Endothelial cell of umbilical vein (primary cell): ENCODE measurements around the gene TJP1. TPM values are rescaled to one million over a fixed set of nuclear protein-coding genes. Genes with fewer than 3 reads are reported as not detected.

Source experiments
- BruUV-seq: library from RNA; stranded (reverse); fragments of 400-500 nt; replicated peaks from 2 replicates; lab custom pipeline; 2021; lab: Mats Ljungman, UMichigan
- CTCF ChIA-PET: fragments of 300-600, 350-600 bp; sonication (Branson Sonifier 250); formaldehyde crosslinking; loops from one replicate; lab custom pipeline; 2021; ENCODE audit warnings: antibody characterized with exemption, inconsistent platforms; lab: Charles Lee
- POLR2A ChIA-PET: fragments of 300-600, 350-600 bp; sonication (Branson Sonifier 250); formaldehyde crosslinking; loops from one replicate; lab custom pipeline; 2021; ENCODE audit warnings: antibody characterized with exemption, inconsistent platforms; lab: Charles Lee
- DNase-seq: peaks from one replicate; pipeline ENCODE4 v3.0.0-alpha.2; 2011; ENCODE audit warnings: low read depth, low spot score
- FAIRE-seq: peaks from 2 replicates; lab custom pipeline; 2011; peaks lifted over from hg19 to GRCh38; lab: Jason Lieb, UNC
- H2AFZ ChIP-seq: 2 replicates; pipeline ENCODE4 v1.6.0; 2012; ENCODE audit warnings: low read depth, low read length, control low read depth, inconsistent platforms
- H3K27ac ChIP-seq: 2 replicates; pipeline ENCODE4 v1.5.1; 2011; ENCODE audit warnings: low read depth, mild to moderate bottlenecking, control low read depth, low read length, moderate library complexity; ENCODE audit not compliant: insufficient read depth
- H3K27me3 ChIP-seq, 2 experiments: 2 replicates each; pipeline versions ENCODE4 v1.6.0 to v1.6.1; 2011; ENCODE audit warnings: low read length in 2 of 2, mixed read lengths in 1 of 2; ENCODE audit not compliant: control insufficient read depth in 2 of 2, insufficient read depth in 2 of 2
- H3K36me3 ChIP-seq, 2 experiments: 2 replicates in 1 of 2; 3 replicates in 1 of 2; pipeline ENCODE4 v1.5.1; 2011; ENCODE audit warnings: low read length in 2 of 2, mild to moderate bottlenecking in 1 of 2, moderate library complexity in 1 of 2; ENCODE audit not compliant: control insufficient read depth in 2 of 2, insufficient read depth in 2 of 2; ENCODE audit errors: extremely low read depth in 1 of 2
- H3K4me1 ChIP-seq: 3 replicates; pipeline ENCODE4 v1.5.1; 2011; ENCODE audit warnings: mild to moderate bottlenecking, low read length; ENCODE audit not compliant: control insufficient read depth, insufficient read depth; ENCODE audit errors: extremely low read depth
- H3K4me2 ChIP-seq: 2 replicates; pipeline ENCODE4 v1.6.1; 2011; ENCODE audit warnings: low read length, control low read depth, mixed read lengths; ENCODE audit not compliant: insufficient read depth
- H3K4me3 ChIP-seq, 3 experiments: fragments of 200-600 bp in 1 of 3; sonication (generic), shearing (Covaris generic) in 1 of 3; replicated peaks in 1 of 3; 2 replicates each; pipeline ENCODE4 v1.5.1; 2011 to 2016; ENCODE audit warnings: control low read depth in 3 of 3, low read length in 3 of 3, mild to moderate bottlenecking in 2 of 3, inconsistent platforms in 1 of 3, low read depth in 1 of 3, moderate library complexity in 1 of 3; ENCODE audit not compliant: insufficient read depth in 1 of 3
- H3K79me2 ChIP-seq: 2 replicates; pipeline ENCODE4 v1.6.0; 2012; ENCODE audit warnings: low read length, inconsistent platforms; ENCODE audit not compliant: control insufficient read depth, insufficient read depth
- H3K9ac ChIP-seq: replicated peaks from 2 replicates; pipeline ENCODE3; 2011; ENCODE audit warnings: low read length, control low read depth; ENCODE audit not compliant: insufficient read depth; ENCODE audit errors: extremely low read depth
- H3K9me1 ChIP-seq: replicated peaks from 3 replicates; pipeline ENCODE4 v1.6.0; 2011; ENCODE audit warnings: mild to moderate bottlenecking, low read length; ENCODE audit not compliant: control insufficient read depth, insufficient read depth; ENCODE audit errors: extremely low read depth
- H3K9me3 ChIP-seq: replicated peaks from 2 replicates; pipeline ENCODE4 v1.5.1; 2012; ENCODE audit warnings: low read length, inconsistent platforms; ENCODE audit not compliant: control insufficient read depth, insufficient read depth
- H4K20me1 ChIP-seq: replicated peaks from 2 replicates; pipeline ENCODE3; 2011; ENCODE audit warnings: mild to moderate bottlenecking, low read length; ENCODE audit not compliant: control insufficient read depth, insufficient read depth; ENCODE audit errors: extremely low read depth
- EZH2 ChIP-seq: IDR thresholded peaks from 2 replicates; pipeline ENCODE4 v1.6.1; 2012; ENCODE audit warnings: borderline replicate concordance, low read depth, mild to moderate bottlenecking, moderate library complexity, low read length, inconsistent platforms; ENCODE audit not compliant: severe bottlenecking
- FOS ChIP-seq: IDR thresholded peaks from 2 replicates; pipeline ENCODE4 v1.6.1; 2011; ENCODE audit warnings: mild to moderate bottlenecking, low read length, moderate library complexity, borderline replicate concordance; ENCODE audit not compliant: insufficient read depth
- GATA2 ChIP-seq: IDR thresholded peaks from 2 replicates; pipeline ENCODE4 v1.7.0; 2011; ENCODE audit warnings: low read depth, mild to moderate bottlenecking, moderate library complexity, mixed read lengths, low read length; ENCODE audit not compliant: insufficient read length, insufficient read depth
- JUN ChIP-seq: IDR thresholded peaks from 2 replicates; pipeline ENCODE4 v1.6.1; 2011; ENCODE audit warnings: borderline replicate concordance, low read depth; ENCODE audit not compliant: insufficient read length, insufficient read depth
- POLR2A ChIP-seq: IDR thresholded peaks from 2 replicates; pipeline ENCODE4 v1.6.1; 2012; ENCODE audit warnings: low read depth, mild to moderate bottlenecking, control low read depth, low read length
- dilution Hi-C: fragments of 300-500 bp; cut with MboI; formaldehyde crosslinking; loops from one replicate; pipeline ENCODE4 v1.15.0; 2019; ENCODE audit warnings: low sequenced_read_pairs; ENCODE audit not compliant: extremely low pct_ligation_motif_present
- intact Hi-C: fragments of 100-400 bp; cut with micrococcal nuclease; formaldehyde crosslinking; loops from one replicate; pipeline ENCODE4 v1.10.0; 2022
- polyA plus RNA-seq, 4 experiments: library from polyadenylated mRNA; depleted of rRNA in 3 of 4; stranded (reverse) in 3 of 4; unstranded in 1 of 4; fragments of >200 nt; gene quantifications; 2 replicates each; pipeline versions ENCODE4 v1.2.1 to v1.2.3, GENCODE V29; 2011 to 2012; ENCODE audit warnings: missing spikeins in 1 of 4
- total RNA-seq: library from RNA; stranded (reverse); gene quantifications from 2 replicates; pipeline ENCODE4 v1.2.3, GENCODE V29; 2021
- TF ChIP-seq, protein P1 (sequence below): IDR thresholded peaks from 2 replicates; pipeline ENCODE4 v1.6.1; 2011; ENCODE audit not compliant: insufficient read depth, insufficient read length
- TF ChIP-seq, protein P2 (sequence below), 2 donors: IDR thresholded peaks; 1 replicate in 1 of 2; 2 replicates in 1 of 2; pipeline ENCODE4 v1.5.1; 2011; ENCODE audit warnings: low read length in 2 of 2, mild to moderate bottlenecking in 2 of 2, moderate library complexity in 2 of 2, control low read depth in 1 of 2, inconsistent platforms in 1 of 2, low read depth in 1 of 2; ENCODE audit not compliant: insufficient read depth in 1 of 2; ENCODE audit errors: extremely low read depth in 1 of 2

TJP1 gene
- total and polyA plus RNA-seq, 2 donors (not counting 3 experiments of a cell fraction or from before 2014, with no cell fraction given) = 45.6 to 128 TPM

DNA sequence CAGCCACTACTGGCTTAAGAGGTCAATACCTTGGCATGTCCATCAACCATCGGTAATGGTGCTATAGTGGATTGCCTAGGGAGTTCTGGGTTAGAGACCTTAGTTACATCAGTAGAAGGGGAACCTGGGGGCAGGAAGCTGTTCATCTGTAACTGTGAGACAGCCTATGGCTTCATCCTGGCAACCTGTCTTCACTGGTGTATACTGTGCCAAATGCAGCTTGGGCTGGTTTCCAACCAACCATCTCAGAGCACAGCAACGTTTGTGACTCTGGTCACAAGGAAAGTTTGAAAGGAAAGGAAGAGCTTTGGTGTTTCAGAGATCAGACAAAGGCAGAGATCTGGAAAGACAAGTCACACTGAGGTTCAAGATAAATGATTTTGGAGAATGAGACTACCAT, 93.8 kb downstream of the TJP1 start:
- H3K4me2 ChIP-seq = no peak overlapping the region
- FAIRE-seq (no peak), DNase-seq (no peak)
- H4K20me1 ChIP-seq = no peaks in the 10 kb centered on the region
- no peaks in the 10 kb centered on the region for H3K9me3 ChIP-seq
- dilution Hi-C loops (no loop called here), intact Hi-C loops (no loop called here)
- no peak for TF ChIP-seq POLR2A
- no peak for TF ChIP-seq EZH2
- TF ChIP-seq GATA2 = no peak
- TF ChIP-seq, protein P1, sequence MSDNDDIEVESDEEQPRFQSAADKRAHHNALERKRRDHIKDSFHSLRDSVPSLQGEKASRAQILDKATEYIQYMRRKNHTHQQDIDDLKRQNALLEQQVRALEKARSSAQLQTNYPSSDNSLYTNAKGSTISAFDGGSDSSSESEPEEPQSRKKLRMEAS = no peak
- TF ChIP-seq FOS = no peak
- TF ChIP-seq, protein P2, sequence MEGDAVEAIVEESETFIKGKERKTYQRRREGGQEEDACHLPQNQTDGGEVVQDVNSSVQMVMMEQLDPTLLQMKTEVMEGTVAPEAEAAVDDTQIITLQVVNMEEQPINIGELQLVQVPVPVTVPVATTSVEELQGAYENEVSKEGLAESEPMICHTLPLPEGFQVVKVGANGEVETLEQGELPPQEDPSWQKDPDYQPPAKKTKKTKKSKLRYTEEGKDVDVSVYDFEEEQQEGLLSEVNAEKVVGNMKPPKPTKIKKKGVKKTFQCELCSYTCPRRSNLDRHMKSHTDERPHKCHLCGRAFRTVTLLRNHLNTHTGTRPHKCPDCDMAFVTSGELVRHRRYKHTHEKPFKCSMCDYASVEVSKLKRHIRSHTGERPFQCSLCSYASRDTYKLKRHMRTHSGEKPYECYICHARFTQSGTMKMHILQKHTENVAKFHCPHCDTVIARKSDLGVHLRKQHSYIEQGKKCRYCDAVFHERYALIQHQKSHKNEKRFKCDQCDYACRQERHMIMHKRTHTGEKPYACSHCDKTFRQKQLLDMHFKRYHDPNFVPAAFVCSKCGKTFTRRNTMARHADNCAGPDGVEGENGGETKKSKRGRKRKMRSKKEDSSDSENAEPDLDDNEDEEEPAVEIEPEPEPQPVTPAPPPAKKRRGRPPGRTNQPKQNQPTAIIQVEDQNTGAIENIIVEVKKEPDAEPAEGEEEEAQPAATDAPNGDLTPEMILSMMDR (IDR thresholded peaks at IDR 0.05; ENCODE audit: extremely low read depth in 1 of 2, insufficient read depth in 1 of 2, low read depth in 1 of 2, low read length in 2 of 2) = no peak
- no peak for TF ChIP-seq JUN
- H3K79me2 ChIP-seq = no peaks in the 10 kb centered on the region
- ChIA-PET CTCF (interaction anchor here (0.5 kb wide), 1 partner anchor 347 kb away, joined by 3 read pairs; no protein-coding TSS in a partner anchor), POLR2A (no interaction called here)
- H3K9ac ChIP-seq = no peak overlapping the region
- H2AFZ ChIP-seq = no peak overlapping the region
- no peak overlapping the region for H3K4me3 ChIP-seq
- H3K9me1 ChIP-seq = peaks cover 2% of the 10 kb centered on the region
- H3K27me3 ChIP-seq = no peaks in the 10 kb centered on the region
- BruUV-seq = no TSS peak
- no peaks in the 10 kb centered on the region for H3K4me1 ChIP-seq
- peaks cover 26 to 36% of the 10 kb centered on the region in 2 experiments for H3K36me3 ChIP-seq
- H3K27ac ChIP-seq = no peak overlapping the region
